Hypothalamus (tissue), 51 donors: ENCODE data around the gene KIAA1328.

Experiments used
- DNase-seq, 51 donors: peaks; one replicate each; lab custom pipeline; 2025; lab: John Stamatoyannopoulos, UW

The KIAA1328 gene

GRCh38 chr18:36821681-36822080 lies 7.2 kb upstream of the KIAA1328 start:
- no peak for DNase-seq

- DNase-seq: no peak
Measured at GRCh38 chr18:36825526-36825925, 3.4 kb upstream of the KIAA1328 start.

- no peak for DNase-seq
Measured at GRCh38 chr18:36826556-36826955, 2.4 kb upstream of the KIAA1328 start.

GRCh38 chr18:36828157-36828629 lies 734 bp upstream of the KIAA1328 start:
- DNase-seq: peak in 18 of 51 donors; percentile 9 to 73 (median 44)

GRCh38 chr18:36829362-36830157 lies 633 bp downstream of the KIAA1328 start:
- DNase-seq: peak in 18 of 51 donors; percentile 13 to 81 (median 52)

- no peak for DNase-seq
Measured at GRCh38 chr18:36830158-36830495, 1.2 kb downstream of the KIAA1328 start.

GRCh38 chr18:36831139-36831538 lies 2.2 kb downstream of the KIAA1328 start:
- DNase-seq: no peak

GRCh38 chr18:36833120-36833519 lies 4.2 kb downstream of the KIAA1328 start:
- DNase-seq: no peak

- no peak for DNase-seq
Measured at GRCh38 chr18:36835927-36836326, 7.0 kb downstream of the KIAA1328 start.

- no peak for DNase-seq
Measured at GRCh38 chr18:36839835-36840234, 10.9 kb downstream of the KIAA1328 start.

GRCh38 chr18:36843199-36843598 lies 14.3 kb downstream of the KIAA1328 start:
- no peak for DNase-seq

- DNase-seq: no peak
Measured at GRCh38 chr18:36843784-36844183, 14.9 kb downstream of the KIAA1328 start.

GRCh38 chr18:36848609-36849008 lies 19.7 kb downstream of the KIAA1328 start:
- no peak for DNase-seq

GRCh38 chr18:36849288-36850006 lies 20.5 kb downstream of the KIAA1328 start:
- no peak for DNase-seq

- DNase-seq: peak in 1 of 51 donors; percentile 24
Measured at GRCh38 chr18:36850527-36851201, 21.7 kb downstream of the KIAA1328 start.

GRCh38 chr18:36851202-36851590 lies 22.3 kb downstream of the KIAA1328 start:
- no peak for DNase-seq

- DNase-seq: no peak
Measured at GRCh38 chr18:36856815-36857214, 27.9 kb downstream of the KIAA1328 start.

- no peak for DNase-seq
Measured at GRCh38 chr18:36862182-36862581, 33.3 kb downstream of the KIAA1328 start.

- peak in 3 of 51 donors; percentile 0 to 29 (median 0) for DNase-seq
Measured at GRCh38 chr18:36867056-36867455, 38.1 kb downstream of the KIAA1328 start.

- DNase-seq: no peak
Measured at GRCh38 chr18:36871801-36872200, 42.9 kb downstream of the KIAA1328 start.

- no peak for DNase-seq
Measured at GRCh38 chr18:36872329-36872728, 43.4 kb downstream of the KIAA1328 start.
